B cell (primary cell): ENCODE measurements around the gene ENPP4. TPM values are rescaled to one million over a fixed set of nuclear protein-coding genes. Genes with fewer than 3 reads are reported as not detected.
A peak's percentile ranks its signal among the peaks of the same experiment; 100 is the strongest.

ENCODE experiments used
- ATAC-seq: fragments of 200-7000 bp; cut with Tn5 transposase; one replicate; pipeline ENCODE4 v1.10.0; 2021; ENCODE audit warnings: low read depth, mild to moderate bottlenecking, moderate number of reproducible peaks, moderate library complexity
- CTCF ChIA-PET: fragments of 350-600 bp; sonication (Branson Sonifier 250); formaldehyde crosslinking; loops from one replicate; lab custom pipeline; 2021; ENCODE audit warnings: antibody characterized with exemption, inconsistent platforms; lab: Charles Lee
- POLR2A ChIA-PET: fragments of 350-600 bp; sonication (Branson Sonifier 250); formaldehyde crosslinking; loops from one replicate; lab custom pipeline; 2021; ENCODE audit warnings: antibody characterized with exemption; lab: Charles Lee
- DNase-seq: peaks from one replicate; pipeline ENCODE4 v3.0.0; 2013
- H2AFZ ChIP-seq: 2 replicates; pipeline ENCODE4 v1.6.1; 2012; ENCODE audit warnings: mild to moderate bottlenecking, low read depth, low read length; ENCODE audit not compliant: insufficient read depth, poor library complexity, severe bottlenecking
- H3K27ac ChIP-seq, 2 donors: 1 replicate in 1 of 2; 2 replicates in 1 of 2; pipeline ENCODE4 v1.5.1; 2012 to 2013; ENCODE audit warnings: low read length in 2 of 2, mild to moderate bottlenecking in 2 of 2, moderate library complexity in 1 of 2
- H3K27me3 ChIP-seq, 4 experiments: fragments of 200-600 bp in 1 of 4; sonication (generic) in 1 of 4; replicated peaks in 1 of 4; 1 replicate in 2 of 4; 2 replicates in 2 of 4; pipeline versions ENCODE4 v1.6.1 to v1.7.0; 2013 to 2016; ENCODE audit warnings: low read length in 3 of 4, mild to moderate bottlenecking in 2 of 4, mixed read lengths in 1 of 4, moderate library complexity in 1 of 4; ENCODE audit not compliant: insufficient read depth in 4 of 4, control insufficient read depth in 3 of 4; ENCODE audit errors: control extremely low read depth in 1 of 4
- H3K36me3 ChIP-seq, 2 experiments: replicated peaks in 1 of 2; 1 replicate in 1 of 2; 2 replicates in 1 of 2; pipeline versions ENCODE4 v1.6.1 to v1.7.1; 2013; ENCODE audit warnings: low read length in 1 of 2; ENCODE audit not compliant: insufficient read depth in 2 of 2, control insufficient read depth in 1 of 2; ENCODE audit errors: control extremely low read depth in 1 of 2, extremely low read depth in 1 of 2
- H3K4me1 ChIP-seq, 2 donors: fragments of 200-600 bp in 1 of 2; sonication (generic) in 1 of 2; 1 replicate in 1 of 2; 2 replicates in 1 of 2; pipeline versions ENCODE4 v1.5.1 to v1.6.1; 2013 to 2017; ENCODE audit warnings: low read length in 2 of 2; ENCODE audit not compliant: control insufficient read depth in 2 of 2, insufficient read depth in 2 of 2
- H3K4me2 ChIP-seq: replicated peaks from 2 replicates; pipeline ENCODE3; 2012; ENCODE audit warnings: mild to moderate bottlenecking, low read depth, low read length; ENCODE audit not compliant: poor library complexity, severe bottlenecking
- H3K4me3 ChIP-seq, 5 experiments: fragments of 200-600 bp in 1 of 5; sonication (generic) in 1 of 5; 1 replicate in 3 of 5; 2 replicates in 2 of 5; pipeline versions ENCODE4 v1.5.1 to v1.7.0; 2011 to 2016; ENCODE audit warnings: low read length in 4 of 5, mild to moderate bottlenecking in 4 of 5, low read depth in 2 of 5, control low read depth in 1 of 5, moderate library complexity in 1 of 5; ENCODE audit not compliant: insufficient read depth in 1 of 5; ENCODE audit errors: control extremely low read depth in 1 of 5, extremely low read depth in 1 of 5
- H3K79me2 ChIP-seq: fragments of 200-600 bp; sonication (generic); one replicate; pipeline ENCODE4 v1.6.0; 2016; ENCODE audit warnings: low read length; ENCODE audit not compliant: control insufficient read depth, insufficient read depth
- H3K9ac ChIP-seq: fragments of 200-600 bp; sonication (generic); 2 replicates; pipeline ENCODE4 v1.6.1; 2017; ENCODE audit warnings: mild to moderate bottlenecking, low read length, moderate library complexity
- H3K9me3 ChIP-seq, 3 donors: one replicate each; pipeline versions ENCODE4 v1.6.1 to v1.7.1; 2013; ENCODE audit warnings: low read length in 2 of 3; ENCODE audit not compliant: control insufficient read depth in 2 of 3, insufficient read depth in 1 of 3; ENCODE audit errors: control extremely low read depth in 1 of 3
- H4K20me1 ChIP-seq: 2 replicates; pipeline ENCODE4 v1.6.0; 2012; ENCODE audit warnings: mild to moderate bottlenecking, low read length; ENCODE audit not compliant: insufficient read depth, control insufficient read depth, poor library complexity, severe bottlenecking
- H3K27ac Mint-ChIP-seq: one replicate; pipeline ENCODE4 v1.8.0; 2021; ENCODE audit warnings: mixed read lengths
- H3K27me3 Mint-ChIP-seq: one replicate; pipeline ENCODE4 v1.8.0; 2021; ENCODE audit warnings: mixed read lengths
- H3K4me1 Mint-ChIP-seq: one replicate; pipeline ENCODE4 v1.8.0; 2021; ENCODE audit warnings: mixed read lengths
- H3K4me3 Mint-ChIP-seq: one replicate; pipeline ENCODE4 v1.8.0; 2021; ENCODE audit warnings: mixed read lengths
- H3K9me3 Mint-ChIP-seq: one replicate; pipeline ENCODE4 v1.8.0; 2022; ENCODE audit warnings: mixed read lengths; ENCODE audit not compliant: insufficient read depth
- EZH2 ChIP-seq: IDR thresholded peaks from 2 replicates; pipeline ENCODE4 v1.6.1; 2012; ENCODE audit warnings: borderline replicate concordance, low read depth, mild to moderate bottlenecking, moderate library complexity, low read length; ENCODE audit not compliant: insufficient read depth, poor library complexity, severe bottlenecking
- WGBS: methylation state at CpG from one replicate; pipeline ENCODE4 v1.1.5; 2013; ENCODE audit warnings: missing lambda C conversion rate; ENCODE audit not compliant: insufficient coverage; 5-methylcytosine and 5-hydroxymethylcytosine counted together
- intact Hi-C: fragments of 100-400 bp; cut with micrococcal nuclease; formaldehyde crosslinking; loops from one replicate; pipeline ENCODE4 v1.10.0; 2022
- polyA plus RNA-seq: library from polyadenylated mRNA; depleted of rRNA; stranded (reverse); fragments of >200 nt; gene quantifications from 2 replicates; pipeline ENCODE4 v1.2.3, GENCODE V29; 2012
- total RNA-seq, 2 donors: library from RNA; stranded (reverse); fragments of 120-200 nt in 1 of 2; gene quantifications; 1 replicate in 1 of 2; 2 replicates in 1 of 2; pipeline versions ENCODE4 v1.2.3 to v1.2.4, GENCODE V29; 2013 to 2022
- TF ChIP-seq, protein P1 (sequence below): fragments of 200-600 bp; IDR thresholded peaks from one replicate; pipeline ENCODE4 v1.8.0; 2022; ENCODE audit warnings: antibody characterized with exemption, mild to moderate bottlenecking

The ENPP4 gene
- total and polyA plus RNA-seq, 2 donors (not counting 1 experiment from before 2014, with no cell fraction given): 2.9 to 10.0 TPM

DNA sequence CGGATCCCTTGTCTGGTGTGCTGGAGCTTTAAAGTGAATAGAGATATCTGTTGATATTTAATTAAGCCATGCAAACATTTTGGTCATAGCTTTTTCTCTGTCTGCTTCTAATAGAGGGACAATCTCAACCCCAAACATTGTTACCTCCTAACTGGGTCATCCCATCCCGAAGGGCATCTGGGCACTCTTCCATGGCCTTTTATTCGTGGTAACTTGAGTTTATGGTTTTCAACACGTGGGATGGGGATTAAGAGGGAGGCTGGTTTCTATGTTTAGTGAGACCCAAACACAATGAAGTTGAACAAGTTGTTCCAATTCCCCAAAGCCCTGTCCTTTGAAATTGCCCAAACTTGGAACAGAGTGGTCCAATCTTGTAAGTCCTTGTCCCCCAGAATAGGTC lies 42.4 kb downstream of the ENPP4 start:
- Histone ChIP-seq H3K27me3 (peaks cover 0 to 14% (median 8%) of the 10 kb centered on the region in 4 experiments), H3K4me3 (no peak overlapping the region), H4K20me1 (no peaks in the 10 kb centered on the region), H3K4me1 (peaks cover 16 to 17% of the 10 kb centered on the region in 2 donors), H3K4me2 (no peak overlapping the region), H3K27ac (no peak overlapping the region), H3K79me2 (no peaks in the 10 kb centered on the region), H3K9ac (no peak overlapping the region), H3K9me3 (no peaks in the 10 kb centered on the region), H3K36me3 (no peaks in the 10 kb centered on the region), H2AFZ (no peak overlapping the region)
- H3K27ac Mint-ChIP-seq: no peak overlapping the region
- H3K4me1 Mint-ChIP-seq: peaks cover 20% of the 10 kb centered on the region
- peak overlapping the region; percentile 19 for H3K4me3 Mint-ChIP-seq
- H3K9me3 Mint-ChIP-seq: no peaks in the 10 kb centered on the region
- no peak for TF ChIP-seq EZH2
- TF ChIP-seq, protein P1, sequence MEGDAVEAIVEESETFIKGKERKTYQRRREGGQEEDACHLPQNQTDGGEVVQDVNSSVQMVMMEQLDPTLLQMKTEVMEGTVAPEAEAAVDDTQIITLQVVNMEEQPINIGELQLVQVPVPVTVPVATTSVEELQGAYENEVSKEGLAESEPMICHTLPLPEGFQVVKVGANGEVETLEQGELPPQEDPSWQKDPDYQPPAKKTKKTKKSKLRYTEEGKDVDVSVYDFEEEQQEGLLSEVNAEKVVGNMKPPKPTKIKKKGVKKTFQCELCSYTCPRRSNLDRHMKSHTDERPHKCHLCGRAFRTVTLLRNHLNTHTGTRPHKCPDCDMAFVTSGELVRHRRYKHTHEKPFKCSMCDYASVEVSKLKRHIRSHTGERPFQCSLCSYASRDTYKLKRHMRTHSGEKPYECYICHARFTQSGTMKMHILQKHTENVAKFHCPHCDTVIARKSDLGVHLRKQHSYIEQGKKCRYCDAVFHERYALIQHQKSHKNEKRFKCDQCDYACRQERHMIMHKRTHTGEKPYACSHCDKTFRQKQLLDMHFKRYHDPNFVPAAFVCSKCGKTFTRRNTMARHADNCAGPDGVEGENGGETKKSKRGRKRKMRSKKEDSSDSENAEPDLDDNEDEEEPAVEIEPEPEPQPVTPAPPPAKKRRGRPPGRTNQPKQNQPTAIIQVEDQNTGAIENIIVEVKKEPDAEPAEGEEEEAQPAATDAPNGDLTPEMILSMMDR: no peak
- CTCF ChIA-PET: no interaction called here
- no CpG with 5 or more reads among the region's 4 CpGs for WGBS
- ATAC-seq (no peak), DNase-seq (no peak)
- peaks cover 11% of the 10 kb centered on the region for H3K27me3 Mint-ChIP-seq
- intact Hi-C loops: no loop called here
- POLR2A ChIA-PET: no interaction called here

DNA sequence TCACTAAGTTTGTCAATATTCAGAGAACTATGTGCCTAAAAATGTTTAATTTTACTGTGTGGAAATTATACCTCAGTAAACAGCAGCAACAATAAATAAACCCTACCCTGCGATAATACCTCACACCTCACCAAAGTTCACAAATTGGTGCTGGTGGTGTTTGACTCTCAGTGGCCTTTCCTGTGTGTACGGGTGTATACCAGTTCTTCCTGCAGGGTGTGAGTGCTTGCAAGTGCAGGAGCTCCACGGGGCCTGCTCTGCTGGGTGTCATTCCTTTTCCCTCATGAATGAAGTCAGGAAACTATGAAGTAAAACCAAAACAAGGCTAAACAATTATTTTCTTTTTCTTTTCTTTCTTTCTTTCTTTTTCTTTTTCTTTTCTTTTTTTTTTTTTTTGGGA lies 45.1 kb downstream of the ENPP4 start:
- Histone ChIP-seq H3K4me1 (peaks cover 16 to 17% of the 10 kb centered on the region in 2 donors), H2AFZ (no peak overlapping the region), H3K4me2 (no peak overlapping the region), H4K20me1 (no peaks in the 10 kb centered on the region), H3K9ac (no peak overlapping the region), H3K9me3 (no peaks in the 10 kb centered on the region), H3K36me3 (no peaks in the 10 kb centered on the region), H3K27me3 (peaks cover 0 to 17% (median 10%) of the 10 kb centered on the region in 4 experiments), H3K4me3 (no peak overlapping the region), H3K27ac (no peak overlapping the region), H3K79me2 (no peaks in the 10 kb centered on the region)
- Mint-ChIP-seq H3K27me3 (peaks cover 17% of the 10 kb centered on the region), H3K4me1 (peaks cover 19% of the 10 kb centered on the region), H3K27ac (no peak overlapping the region), H3K4me3 (no peak overlapping the region), H3K9me3 (no peaks in the 10 kb centered on the region)
- DNase-seq (no peak), ATAC-seq (no peak)
- no peak for TF ChIP-seq EZH2
- TF ChIP-seq, protein P1: no peak
- CTCF ChIA-PET: no interaction called here
- intact Hi-C loops: no loop called here
- POLR2A ChIA-PET: no interaction called here
- WGBS: no CpG with 5 or more reads among the region's 3 CpGs
